Nephron (organoid): ENCODE data around the gene ZBTB33.

Experiments
- H3K27ac Mint-ChIP-seq, 3 experiments: 2 replicates each; pipeline ENCODE4 v1.8.0; 2020; ENCODE audit warnings: mixed read lengths in 3 of 3, mild to moderate bottlenecking in 2 of 3, moderate library complexity in 1 of 3
- H3K27me3 Mint-ChIP-seq: 2 replicates; pipeline ENCODE4 v1.8.0; 2021; ENCODE audit warnings: low read depth, mild to moderate bottlenecking, moderate library complexity, mixed read lengths
- H3K36me3 Mint-ChIP-seq: 2 replicates; pipeline ENCODE4 v1.8.0; 2020; ENCODE audit warnings: low read depth, mixed read lengths
- H3K4me1 Mint-ChIP-seq: 2 replicates; pipeline ENCODE4 v1.8.0; 2020; ENCODE audit warnings: mixed read lengths
- H3K4me3 Mint-ChIP-seq, 3 experiments: 2 replicates each; pipeline ENCODE4 v1.8.0; 2020; ENCODE audit warnings: mild to moderate bottlenecking in 3 of 3, mixed read lengths in 3 of 3, moderate library complexity in 2 of 3
- H3K9me3 Mint-ChIP-seq: 2 replicates; pipeline ENCODE4 v1.8.0; 2020; ENCODE audit warnings: mixed read lengths
- CTCF ChIP-seq, 3 experiments: fragments of 200-600 bp; sonication (generic); IDR thresholded peaks; one replicate each; pipeline ENCODE4 v1.5.0; 2021; ENCODE audit warnings: antibody characterized with exemption in 3 of 3; ENCODE audit not compliant: unreplicated experiment in 3 of 3

ZBTB33 gene

GRCh38 chrX:120223374-120223773, 27.2 kb upstream of the ZBTB33 start:
- H3K27ac Mint-ChIP-seq: no peak overlapping the region
- no peaks in the 10 kb centered on the region for H3K4me1 Mint-ChIP-seq
- TF ChIP-seq CTCF (IDR thresholded peaks at IDR 0.05; ENCODE audit: unreplicated experiment in 3 of 3): no peak
- H3K9me3 Mint-ChIP-seq: peaks cover 2% of the 10 kb centered on the region
- H3K4me3 Mint-ChIP-seq: no peak overlapping the region
- no peaks in the 10 kb centered on the region for H3K27me3 Mint-ChIP-seq
- H3K36me3 Mint-ChIP-seq: peaks cover 5% of the 10 kb centered on the region

GRCh38 chrX:120224388-120224787, 26.2 kb upstream of the ZBTB33 start:
- Mint-ChIP-seq H3K4me1 (no peaks in the 10 kb centered on the region), H3K4me3 (no peak overlapping the region)

GRCh38 chrX:120228187-120228908, 22.3 kb upstream of the ZBTB33 start:
- no peaks in the 10 kb centered on the region for H3K4me1 Mint-ChIP-seq
- H3K36me3 Mint-ChIP-seq: peaks cover 3% of the 10 kb centered on the region
- H3K9me3 Mint-ChIP-seq: peaks cover 5% of the 10 kb centered on the region
- H3K4me3 Mint-ChIP-seq: no peak overlapping the region
- no peak overlapping the region for H3K27ac Mint-ChIP-seq
- no peak for TF ChIP-seq CTCF (IDR thresholded peaks at IDR 0.05; ENCODE audit: unreplicated experiment in 3 of 3)
- H3K27me3 Mint-ChIP-seq: no peaks in the 10 kb centered on the region

More at GRCh38 chrX:120224388-120224787, 26.2 kb upstream of the ZBTB33 start:
- TF ChIP-seq CTCF (IDR thresholded peaks at IDR 0.05; ENCODE audit: unreplicated experiment in 3 of 3): no peak
- Mint-ChIP-seq H3K9me3 (peaks cover 2% of the 10 kb centered on the region), H3K27me3 (no peaks in the 10 kb centered on the region), H3K27ac (no peak overlapping the region), H3K36me3 (peaks cover 5% of the 10 kb centered on the region)

GRCh38 chrX:120235284-120235683, 15.3 kb upstream of the ZBTB33 start:
- TF ChIP-seq CTCF (IDR thresholded peaks at IDR 0.05; ENCODE audit: unreplicated experiment in 3 of 3): no peak
- Mint-ChIP-seq H3K36me3 (peaks cover 3% of the 10 kb centered on the region), H3K27ac (no peak overlapping the region), H3K4me3 (no peak overlapping the region), H3K9me3 (peaks cover 2% of the 10 kb centered on the region), H3K27me3 (no peaks in the 10 kb centered on the region), H3K4me1 (no peaks in the 10 kb centered on the region)

- no peak overlapping the region for H3K4me3 Mint-ChIP-seq
- H3K9me3 Mint-ChIP-seq: peaks cover 2% of the 10 kb centered on the region
- peaks cover under 1% of the 10 kb centered on the region for H3K36me3 Mint-ChIP-seq
- no peaks in the 10 kb centered on the region for H3K27me3 Mint-ChIP-seq
- no peak overlapping the region for H3K27ac Mint-ChIP-seq
- no peaks in the 10 kb centered on the region for H3K4me1 Mint-ChIP-seq
- TF ChIP-seq CTCF (IDR thresholded peaks at IDR 0.05; ENCODE audit: unreplicated experiment in 3 of 3): no peak
Observed at GRCh38 chrX:120236687-120237479, 13.7 kb upstream of the ZBTB33 start.
